GM19351 (cell line): ENCODE measurements around the gene LYPD6.
"Not testable (repeated sequence)": the region's sequence is repeated elsewhere in the genome, so short reads cannot be mapped to it uniquely, and the experiment has no call there.

Experiments
- ATAC-seq: cut with Tn5 transposase; IDR thresholded peaks from one replicate; pipeline ENCODE4 v1.9.1; 2021; ENCODE audit warnings: mild to moderate bottlenecking, moderate library complexity; ENCODE audit not compliant: unreplicated experiment

LYPD6 gene

GRCh38 chr2:149330127-149331022 lies at the start of gene LYPD6:
Gene LYPD6, plus strand, starts transcription at chr2:149330587. Its CDS starts 107,122 bp downstream, at chr2:149437709.
- ATAC-seq: peak; percentile 89

GRCh38 chr2:149281441-149281840 lies 48.9 kb upstream of the LYPD6 start:
- ATAC-seq: no peak

- no peak for ATAC-seq
Observed at GRCh38 chr2:149290662-149291061, 39.7 kb upstream of the LYPD6 start.

GRCh38 chr2:149291881-149292280 lies 38.5 kb upstream of the LYPD6 start:
- ATAC-seq: no peak

- no peak for ATAC-seq
Observed at GRCh38 chr2:149296031-149296430, 34.4 kb upstream of the LYPD6 start.

GRCh38 chr2:149307014-149307413 lies 23.4 kb upstream of the LYPD6 start:
- ATAC-seq: no peak

- no peak for ATAC-seq
Observed at GRCh38 chr2:149310349-149310748, 20.0 kb upstream of the LYPD6 start.

- no peak for ATAC-seq
Observed at GRCh38 chr2:149312039-149312438, 18.3 kb upstream of the LYPD6 start.

- ATAC-seq: peak; percentile 98
Observed at GRCh38 chr2:149313512-149313972, 16.8 kb upstream of the LYPD6 start.

GRCh38 chr2:149314687-149315086 lies 15.7 kb upstream of the LYPD6 start:
- ATAC-seq: no peak

- ATAC-seq: no peak
Observed at GRCh38 chr2:149315461-149315860, 14.9 kb upstream of the LYPD6 start.

GRCh38 chr2:149318566-149318965 lies 11.8 kb upstream of the LYPD6 start:
- ATAC-seq: not testable (repeated sequence)

GRCh38 chr2:149320362-149320761 lies 10.0 kb upstream of the LYPD6 start:
- no peak for ATAC-seq

- no peak for ATAC-seq
Observed at GRCh38 chr2:149329068-149329467, 1.3 kb upstream of the LYPD6 start.

GRCh38 chr2:149329489-149330126 lies 779 bp upstream of the LYPD6 start:
- ATAC-seq: peak; percentile 8

- ATAC-seq: no peak
Observed at GRCh38 chr2:149331023-149331400, 625 bp downstream of the LYPD6 start.

GRCh38 chr2:149332364-149332763 lies 2.0 kb downstream of the LYPD6 start:
- no peak for ATAC-seq

- ATAC-seq: no peak
Observed at GRCh38 chr2:149333636-149334035, 3.2 kb downstream of the LYPD6 start.

GRCh38 chr2:149334156-149334555 lies 3.8 kb downstream of the LYPD6 start:
- ATAC-seq: no peak

- no peak for ATAC-seq
Observed at GRCh38 chr2:149339324-149339723, 8.9 kb downstream of the LYPD6 start.

- no peak for ATAC-seq
Observed at GRCh38 chr2:149342509-149342908, 12.1 kb downstream of the LYPD6 start.

- ATAC-seq: no peak
Observed at GRCh38 chr2:149344105-149344504, 13.7 kb downstream of the LYPD6 start.
